HG03442 (cell line): ENCODE data around the gene CABP4.
"Not testable (repeated sequence)": the region's sequence is repeated elsewhere in the genome, so short reads cannot be mapped to it uniquely, and the experiment has no call there.

Experiments
- ATAC-seq: cut with Tn5 transposase; IDR thresholded peaks from one replicate; pipeline ENCODE4 v1.9.1; 2021; ENCODE audit warnings: mild to moderate bottlenecking, moderate library complexity; ENCODE audit not compliant: unreplicated experiment

Gene CABP4

GRCh38 chr11:67476692-67477091, 21.5 kb downstream of the CABP4 start:
- not testable (repeated sequence) for ATAC-seq

GRCh38 chr11:67477344-67478050, 22.3 kb downstream of the CABP4 start:
- not testable (repeated sequence) for ATAC-seq

GRCh38 chr11:67482275-67482826, 27.2 kb downstream of the CABP4 start:
- no peak for ATAC-seq

GRCh38 chr11:67482827-67483798, 28.0 kb downstream of the CABP4 start, which contains the start of gene AIP:
TSS of gene AIP (plus strand) at chr11:67483026. CDS start at chr11:67483159, 133 bp downstream.
- ATAC-seq: peak; percentile 57

GRCh38 chr11:67483831-67484665, 28.9 kb downstream of the CABP4 start:
- no peak for ATAC-seq

- no peak for ATAC-seq
These were observed 29.7 kb downstream of the CABP4 start for GRCh38 chr11:67484847-67485311.

GRCh38 chr11:67485873-67486361, 30.8 kb downstream of the CABP4 start:
- not testable (repeated sequence) for ATAC-seq

- ATAC-seq: peak; percentile 29
These were observed 31.5 kb downstream of the CABP4 start for GRCh38 chr11:67486481-67487195.

- no peak for ATAC-seq
These were observed 34.2 kb downstream of the CABP4 start for GRCh38 chr11:67489203-67489884.

GRCh38 chr11:67489885-67490726, 35.0 kb downstream of the CABP4 start:
- no peak for ATAC-seq

GRCh38 chr11:67490727-67491065, 35.5 kb downstream of the CABP4 start:
- ATAC-seq: no peak

- ATAC-seq: no peak
These were observed 36.3 kb downstream of the CABP4 start for GRCh38 chr11:67491276-67492068.

GRCh38 chr11:67492069-67492727, 37.0 kb downstream of the CABP4 start:
- ATAC-seq: no peak

- ATAC-seq: no peak
These were observed 37.8 kb downstream of the CABP4 start for GRCh38 chr11:67492801-67493547.

GRCh38 chr11:67493548-67494370, 38.6 kb downstream of the CABP4 start:
- ATAC-seq: no peak
